ENCODE data around the gene FAM81B. TPM values are rescaled to one million over a fixed set of nuclear protein-coding genes. Genes with fewer than 3 reads are reported as not detected.
"Not testable (repeated sequence)": the region's sequence is repeated elsewhere in the genome, so short reads cannot be mapped to it uniquely, and the experiment has no call there.

The FAM81B gene, protein sequence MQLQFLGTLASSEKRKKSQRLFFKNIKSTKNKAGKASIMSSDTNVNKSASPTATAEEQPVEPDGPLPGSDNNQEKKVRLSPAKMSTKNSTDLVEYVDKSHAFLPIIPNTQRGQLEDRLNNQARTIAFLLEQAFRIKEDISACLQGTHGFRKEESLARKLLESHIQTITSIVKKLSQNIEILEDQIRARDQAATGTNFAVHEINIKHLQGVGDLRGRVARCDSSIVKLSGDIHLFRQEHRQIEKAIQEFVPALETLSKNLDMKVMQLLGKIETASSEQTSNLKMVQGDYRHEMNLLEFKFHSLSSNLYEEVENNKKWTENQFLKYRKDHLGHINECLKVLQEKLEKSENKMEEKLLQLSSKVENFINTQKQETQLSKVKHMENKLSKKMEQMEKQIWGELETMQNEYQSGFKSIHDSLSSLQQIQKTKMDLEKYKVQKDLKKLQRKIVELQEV
- not detected for total RNA-seq
- polyA plus RNA-seq, result not detected
- long read RNA-seq, donor 1, result 0 reads
- long read RNA-seq, donor 2, result 0 reads

DNA sequence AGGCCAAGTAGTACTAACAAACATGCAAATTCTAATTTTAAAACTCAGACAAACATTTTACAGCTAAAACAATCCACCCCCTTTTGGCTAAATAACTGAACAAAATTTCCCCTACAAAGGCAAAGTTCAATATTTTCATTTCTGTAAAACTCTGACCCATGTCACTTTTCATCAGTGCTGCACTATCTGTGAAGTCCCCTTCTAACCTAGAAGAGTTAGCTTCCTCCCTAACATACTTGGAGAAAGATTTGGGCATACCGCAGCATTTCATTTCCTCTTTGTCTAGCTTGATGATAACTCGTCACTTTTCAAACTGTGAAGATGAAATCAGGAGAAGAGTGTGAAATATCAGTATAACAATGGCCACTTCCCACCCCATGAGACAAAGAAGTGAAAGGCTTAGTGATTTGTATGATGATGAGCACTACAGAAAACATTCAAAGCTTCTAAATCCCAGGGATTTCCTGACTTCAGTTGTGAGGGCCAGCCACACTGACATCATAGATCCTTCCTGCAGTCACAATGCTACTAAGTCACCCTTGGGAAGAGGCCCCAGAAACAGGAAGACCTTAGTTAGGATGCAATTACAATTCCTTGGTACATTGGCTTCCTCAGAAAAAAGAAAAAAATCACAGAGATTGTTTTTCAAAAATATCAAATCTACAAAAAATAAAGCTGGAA, at the start of gene FAM81B:
TSS of gene FAM81B (plus strand) at position 555 of the 681 bp plus-strand sequence. CDS start at position 579, 24 bp downstream.
- Histone ChIP-seq H3K4me3 (ENCODE audit: low read length in 2 of 2) (no peak within 1 kb of the TSS), H3K27ac (ENCODE audit: low read depth in 1 of 2, low read length in 2 of 2) (no peak within 1 kb of the TSS), H3K27me3 (ENCODE audit: control insufficient read depth in 1 of 2, insufficient read depth in 2 of 2, low read length in 1 of 2) (no peaks in the 10 kb centered on the region), H3K9me3 (ENCODE audit: control insufficient read depth, low read length) (no peaks in the 10 kb centered on the region), H3K4me1 (ENCODE audit: control insufficient read depth in 1 of 2, insufficient read depth in 2 of 2, low read length in 2 of 2) (no peaks in the 10 kb centered on the region), H3K36me3 (ENCODE audit: control insufficient read depth in 1 of 2, insufficient read depth in 2 of 2, low read length in 1 of 2) (no peaks in the 10 kb centered on the region)
- intact Hi-C loops (cut with DNase I), result no loop called here
- 90 to 93% methylated on average over 2 of the region's 2 CpGs for WGBS, 2 donors
- ATAC-seq (ENCODE audit: low FRiP score) (no peak), DNase-seq (no peak)

DNA sequence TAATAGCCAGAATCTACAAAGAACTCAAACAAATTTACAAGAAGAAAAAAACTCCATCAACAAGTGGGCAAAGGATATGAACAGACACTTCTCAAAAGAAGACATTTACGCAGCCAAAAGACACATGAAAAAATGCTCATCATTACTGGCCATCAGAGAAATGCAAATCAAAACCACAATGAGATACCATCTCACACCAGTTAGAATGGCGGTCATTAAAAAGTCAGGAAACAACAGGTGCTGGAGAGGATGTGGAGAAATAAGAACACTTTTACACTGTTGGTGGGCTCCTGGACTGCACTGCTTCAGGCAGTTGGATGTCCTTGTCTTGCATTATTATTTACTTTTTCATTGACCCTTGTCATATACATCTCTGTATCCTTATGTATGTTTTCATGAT, 49.7 kb upstream of the FAM81B start:
- intact Hi-C loops (cut with DNase I); H3K27ac ChIP-seq (ENCODE audit: low read depth in 1 of 2, low read length in 2 of 2); H3K27me3 ChIP-seq (ENCODE audit: control insufficient read depth in 1 of 2, insufficient read depth in 2 of 2, low read length in 1 of 2); H3K36me3 ChIP-seq (ENCODE audit: control insufficient read depth in 1 of 2, insufficient read depth in 2 of 2, low read length in 1 of 2); H3K4me3 ChIP-seq (ENCODE audit: low read length in 2 of 2); H3K9me3 ChIP-seq (ENCODE audit: control insufficient read depth, low read length); ATAC-seq (ENCODE audit: low FRiP score); DNase-seq; H3K4me1 ChIP-seq (ENCODE audit: control insufficient read depth in 1 of 2, insufficient read depth in 2 of 2, low read length in 2 of 2): not testable (repeated sequence)
- WGBS, 2 donors, result 86 to 92% methylated on average over 2 of the region's 2 CpGs

DNA sequence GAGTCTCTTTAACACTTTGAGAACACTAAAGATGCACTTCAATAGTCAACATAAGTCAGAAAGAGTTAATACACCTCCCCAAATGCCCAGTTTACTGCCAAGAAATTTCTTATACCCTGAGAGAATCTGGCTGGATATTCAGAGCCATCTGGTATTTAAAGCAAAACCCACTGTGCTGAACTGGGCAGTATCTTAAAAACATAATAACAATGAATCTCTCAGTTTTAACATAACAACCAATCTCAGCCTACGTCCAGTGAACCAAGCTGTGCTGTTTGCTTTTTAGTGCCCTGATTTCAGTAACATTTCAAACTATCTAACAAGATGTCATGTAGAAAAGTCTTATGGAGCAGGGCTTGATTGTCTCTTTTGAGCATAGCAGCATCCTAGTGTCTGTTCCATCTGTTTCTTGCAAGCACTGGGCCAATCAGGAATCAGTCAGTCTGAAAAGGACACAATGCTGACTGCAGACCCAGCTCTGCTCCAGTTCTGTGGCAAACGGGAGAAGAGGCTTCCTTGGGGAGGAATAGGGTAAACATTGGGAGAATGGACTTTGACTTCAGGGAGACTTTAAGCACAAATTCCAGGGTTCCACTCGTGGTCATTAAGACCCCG, 43.6 kb upstream of the FAM81B start:
- Histone ChIP-seq H3K27ac (ENCODE audit: low read depth in 1 of 2, low read length in 2 of 2) (no peak overlapping the region), H3K9me3 (ENCODE audit: control insufficient read depth, low read length) (peaks cover 3% of the 10 kb centered on the region), H3K27me3 (ENCODE audit: control insufficient read depth in 1 of 2, insufficient read depth in 2 of 2, low read length in 1 of 2) (no peaks in the 10 kb centered on the region), H3K4me3 (ENCODE audit: low read length in 2 of 2) (no peak overlapping the region), H3K4me1 (ENCODE audit: control insufficient read depth in 1 of 2, insufficient read depth in 2 of 2, low read length in 2 of 2) (no peaks in the 10 kb centered on the region), H3K36me3 (ENCODE audit: control insufficient read depth in 1 of 2, insufficient read depth in 2 of 2, low read length in 1 of 2) (no peaks in the 10 kb centered on the region)
- no peak for ATAC-seq (ENCODE audit: low FRiP score)
- WGBS, 2 donors, result 43 to 47% methylated on average over 4 of the region's 4 CpGs
- no peak for DNase-seq
- intact Hi-C loops (cut with DNase I), result no loop called here

DNA sequence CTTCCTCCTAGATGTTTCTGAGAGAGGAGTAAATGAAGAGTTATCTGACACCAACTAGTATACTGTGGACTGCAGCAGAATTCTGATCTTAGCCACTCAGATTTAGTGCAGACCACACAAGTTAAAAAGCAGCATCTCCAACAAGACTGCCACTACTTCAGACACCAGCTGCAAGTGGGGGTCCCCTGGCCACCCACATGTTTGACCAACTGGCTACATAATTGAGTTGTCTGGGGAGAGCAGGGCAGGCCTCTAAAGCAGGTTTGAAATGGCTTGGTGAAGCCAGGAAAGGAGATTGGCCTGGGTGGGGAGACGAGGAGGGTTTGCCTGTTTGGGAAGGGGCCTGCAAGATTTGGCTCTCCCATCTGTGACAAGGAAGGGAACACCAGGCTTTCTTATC, 40.5 kb upstream of the FAM81B start:
- no peaks in the 10 kb centered on the region for H3K27me3 ChIP-seq (ENCODE audit: control insufficient read depth in 1 of 2, insufficient read depth in 2 of 2, low read length in 1 of 2)
- ATAC-seq (ENCODE audit: low FRiP score) (no peak), DNase-seq (no peak)
- no peaks in the 10 kb centered on the region for H3K4me1 ChIP-seq (ENCODE audit: control insufficient read depth in 1 of 2, insufficient read depth in 2 of 2, low read length in 2 of 2)
- 80 to 94% methylated on average over 1 of the region's 1 CpG for WGBS, 2 donors
- intact Hi-C loops (cut with DNase I), result no loop called here
- H3K9me3 ChIP-seq (ENCODE audit: control insufficient read depth, low read length), result peaks cover 3% of the 10 kb centered on the region
- no peak overlapping the region for H3K4me3 ChIP-seq (ENCODE audit: low read length in 2 of 2)
- H3K36me3 ChIP-seq (ENCODE audit: control insufficient read depth in 1 of 2, insufficient read depth in 2 of 2, low read length in 1 of 2), result no peaks in the 10 kb centered on the region
- no peak overlapping the region for H3K27ac ChIP-seq (ENCODE audit: low read depth in 1 of 2, low read length in 2 of 2)

DNA sequence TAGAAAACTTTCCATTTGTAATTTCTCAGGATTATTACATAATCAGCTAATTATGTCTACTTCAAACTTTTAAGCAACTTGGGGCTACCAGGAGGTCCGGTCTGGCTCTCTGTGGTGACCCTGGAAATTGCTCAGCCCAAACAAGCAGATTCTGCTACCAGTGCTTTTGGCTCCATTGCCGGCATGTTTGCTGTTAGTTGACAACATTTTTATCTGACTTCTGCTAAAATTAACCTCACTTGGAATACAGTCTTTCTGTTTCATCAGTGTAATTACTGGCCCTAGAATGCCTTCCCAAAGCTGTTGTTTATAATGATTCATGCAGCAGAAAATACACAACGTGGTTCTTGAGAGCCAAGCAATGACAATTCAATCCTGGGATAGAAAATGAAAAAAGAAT, 38.5 kb upstream of the FAM81B start:
- 72% methylated on average over 3 of the region's 3 CpGs for WGBS, 2 donors
- ATAC-seq (ENCODE audit: low FRiP score), result no peak
- intact Hi-C loops (cut with DNase I), result no loop called here
- Histone ChIP-seq H3K9me3 (ENCODE audit: control insufficient read depth, low read length) (peaks cover 3% of the 10 kb centered on the region), H3K4me3 (ENCODE audit: low read length in 2 of 2) (no peak overlapping the region), H3K27ac (ENCODE audit: low read depth in 1 of 2, low read length in 2 of 2) (no peak overlapping the region), H3K36me3 (ENCODE audit: control insufficient read depth in 1 of 2, insufficient read depth in 2 of 2, low read length in 1 of 2) (no peaks in the 10 kb centered on the region), H3K4me1 (ENCODE audit: control insufficient read depth in 1 of 2, insufficient read depth in 2 of 2, low read length in 2 of 2) (no peaks in the 10 kb centered on the region), H3K27me3 (ENCODE audit: control insufficient read depth in 1 of 2, insufficient read depth in 2 of 2, low read length in 1 of 2) (no peaks in the 10 kb centered on the region)
- no peak for DNase-seq

DNA sequence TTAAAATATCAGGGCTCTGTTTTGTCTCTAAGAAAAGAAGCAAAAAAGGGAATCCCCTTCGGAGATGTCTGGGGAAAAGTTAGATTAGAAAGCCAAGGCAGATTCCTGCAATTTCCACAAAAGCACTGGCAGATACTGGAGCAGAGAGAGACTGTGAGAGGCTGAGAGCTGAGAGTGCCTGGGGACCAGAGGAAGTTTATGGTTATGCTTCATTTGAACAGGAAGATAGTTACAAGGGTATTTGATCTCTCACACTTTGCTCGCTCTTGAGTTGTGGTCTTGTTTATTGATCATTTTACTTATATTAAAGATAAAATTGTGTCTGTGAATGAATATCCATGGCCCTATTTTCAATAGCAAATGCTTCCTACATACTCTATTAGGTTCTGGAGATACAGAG, 32.8 kb upstream of the FAM81B start:
- H3K4me1 ChIP-seq (ENCODE audit: control insufficient read depth in 1 of 2, insufficient read depth in 2 of 2, low read length in 2 of 2), result no peaks in the 10 kb centered on the region

DNA sequence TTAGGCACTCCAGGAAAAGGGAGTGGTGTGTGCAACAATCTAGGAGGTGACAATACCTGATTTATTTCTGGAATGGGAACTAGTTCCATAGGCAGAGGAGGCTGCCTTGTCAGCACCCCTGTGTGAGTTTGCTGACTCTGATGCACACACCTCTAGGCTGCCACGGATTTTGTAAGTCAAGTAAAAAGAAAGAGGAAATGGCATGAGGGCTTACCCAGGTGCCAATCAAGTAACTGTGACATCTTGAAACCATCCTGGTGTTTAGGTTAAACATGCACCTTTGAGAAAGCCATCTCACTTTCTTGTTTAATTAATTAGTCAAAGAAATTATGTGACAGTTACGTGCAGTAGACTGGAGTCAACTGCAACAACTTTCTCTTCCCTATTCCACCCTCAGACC, 32.3 kb upstream of the FAM81B start:
- Histone ChIP-seq H3K36me3 (ENCODE audit: control insufficient read depth in 1 of 2, insufficient read depth in 2 of 2, low read length in 1 of 2) (no peaks in the 10 kb centered on the region), H3K27me3 (ENCODE audit: control insufficient read depth in 1 of 2, insufficient read depth in 2 of 2, low read length in 1 of 2) (no peaks in the 10 kb centered on the region), H3K9me3 (ENCODE audit: control insufficient read depth, low read length) (no peaks in the 10 kb centered on the region), H3K4me3 (ENCODE audit: low read length in 2 of 2) (no peak overlapping the region), H3K27ac (ENCODE audit: low read depth in 1 of 2, low read length in 2 of 2) (no peak overlapping the region), H3K4me1 (ENCODE audit: control insufficient read depth in 1 of 2, insufficient read depth in 2 of 2, low read length in 2 of 2) (no peaks in the 10 kb centered on the region)
- DNase-seq (no peak), ATAC-seq (ENCODE audit: low FRiP score) (no peak)
- intact Hi-C loops (cut with DNase I), result no loop called here
- 53 to 55% methylated on average over 2 of the region's 2 CpGs for WGBS, 2 donors

More for the DNA sequence above, 32.8 kb upstream of the FAM81B start:
- Histone ChIP-seq H3K36me3 (ENCODE audit: control insufficient read depth in 1 of 2, insufficient read depth in 2 of 2, low read length in 1 of 2) (no peaks in the 10 kb centered on the region), H3K27me3 (ENCODE audit: control insufficient read depth in 1 of 2, insufficient read depth in 2 of 2, low read length in 1 of 2) (no peaks in the 10 kb centered on the region), H3K27ac (ENCODE audit: low read depth in 1 of 2, low read length in 2 of 2) (no peak overlapping the region), H3K9me3 (ENCODE audit: control insufficient read depth, low read length) (no peaks in the 10 kb centered on the region), H3K4me3 (ENCODE audit: low read length in 2 of 2) (no peak overlapping the region)
- DNase-seq, result no peak
- intact Hi-C loops (cut with DNase I), result no loop called here
- WGBS, 2 donors, result 33 to 42% methylated on average over 2 of the region's 2 CpGs
- no peak for ATAC-seq (ENCODE audit: low FRiP score)

DNA sequence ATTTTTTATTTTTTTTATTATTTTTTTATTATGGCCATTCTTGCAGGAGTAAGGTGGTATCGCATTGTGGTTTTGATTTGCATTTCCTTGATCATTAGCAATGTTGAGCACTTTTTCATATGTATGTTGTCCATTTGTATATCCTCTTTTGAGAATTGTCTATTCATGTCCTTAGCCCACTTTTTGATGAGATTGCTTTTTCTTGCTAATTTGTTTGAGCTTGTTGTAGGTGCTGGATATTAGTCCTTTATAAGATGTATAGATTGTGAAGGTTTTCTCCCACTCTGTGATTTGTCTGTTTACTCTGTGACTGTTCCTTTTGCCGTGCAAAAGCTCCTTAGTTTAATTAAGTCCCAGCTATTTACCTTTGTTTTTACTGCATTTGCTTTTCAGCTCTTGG, 30.5 kb upstream of the FAM81B start:
- DNase-seq; H3K36me3 ChIP-seq (ENCODE audit: control insufficient read depth in 1 of 2, insufficient read depth in 2 of 2, low read length in 1 of 2); H3K9me3 ChIP-seq (ENCODE audit: control insufficient read depth, low read length); ATAC-seq (ENCODE audit: low FRiP score); H3K27me3 ChIP-seq (ENCODE audit: control insufficient read depth in 1 of 2, insufficient read depth in 2 of 2, low read length in 1 of 2); H3K4me3 ChIP-seq (ENCODE audit: low read length in 2 of 2); intact Hi-C loops (cut with DNase I); H3K4me1 ChIP-seq (ENCODE audit: control insufficient read depth in 1 of 2, insufficient read depth in 2 of 2, low read length in 2 of 2); H3K27ac ChIP-seq (ENCODE audit: low read depth in 1 of 2, low read length in 2 of 2): not testable (repeated sequence)
- WGBS, 2 donors, result 87 to 91% methylated on average over 2 of the region's 2 CpGs

Measured in aorta (tissue), 5 donors.